Measurements from ENCODE around the gene KAT14.
"Not testable (repeated sequence)": the region's sequence is repeated elsewhere in the genome, so short reads cannot be mapped to it uniquely, and the experiment has no call there.

KAT14 gene

GRCh38 chr20:18128574-18128973 lies 9.1 kb upstream of the KAT14 start:
- H3K4me3 Mint-ChIP-seq: not testable (repeated sequence)

DNA sequence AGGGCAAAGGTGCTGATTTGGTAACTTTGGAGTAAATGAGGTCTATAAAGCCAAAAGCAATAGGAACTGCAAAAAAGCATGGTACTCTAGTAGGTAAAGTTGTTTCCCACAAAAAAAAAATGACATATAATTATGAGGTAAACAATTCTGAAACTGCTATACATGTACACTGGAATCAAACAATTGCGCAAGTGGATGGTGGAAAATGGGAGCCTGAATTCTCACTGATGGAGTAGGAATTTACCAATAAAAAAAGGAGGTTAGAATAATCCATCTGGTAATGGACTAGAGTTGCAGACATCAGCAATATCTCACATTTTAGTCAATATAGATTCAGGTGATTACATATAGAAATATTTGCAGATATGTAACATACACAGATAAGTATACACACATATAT lies 5.0 kb upstream of the KAT14 start:
- H3K36me3 Mint-ChIP-seq (ENCODE audit: low read depth): peaks cover 6% of the 10 kb centered on the region
- no peaks in the 10 kb centered on the region for H3K9me3 Mint-ChIP-seq
- H3K27me3 Mint-ChIP-seq: no peaks in the 10 kb centered on the region
- no peaks in the 10 kb centered on the region for H3K4me1 Mint-ChIP-seq (ENCODE audit: low read depth)
- no peak overlapping the region for H3K27ac Mint-ChIP-seq
- intact Hi-C loops (cut with micrococcal nuclease): loop anchor here (10.0 kb wide), 1 partner anchor 1398 kb away; the partner anchor contains the start of gene SNRPB2
- H3K4me3 Mint-ChIP-seq: no peak overlapping the region

More at GRCh38 chr20:18128574-18128973, 9.1 kb upstream of the KAT14 start:
- H3K9me3 Mint-ChIP-seq; H3K27me3 Mint-ChIP-seq; H3K36me3 Mint-ChIP-seq (ENCODE audit: low read depth); intact Hi-C loops (cut with micrococcal nuclease); H3K4me1 Mint-ChIP-seq (ENCODE audit: low read depth); H3K27ac Mint-ChIP-seq: not testable (repeated sequence)

DNA sequence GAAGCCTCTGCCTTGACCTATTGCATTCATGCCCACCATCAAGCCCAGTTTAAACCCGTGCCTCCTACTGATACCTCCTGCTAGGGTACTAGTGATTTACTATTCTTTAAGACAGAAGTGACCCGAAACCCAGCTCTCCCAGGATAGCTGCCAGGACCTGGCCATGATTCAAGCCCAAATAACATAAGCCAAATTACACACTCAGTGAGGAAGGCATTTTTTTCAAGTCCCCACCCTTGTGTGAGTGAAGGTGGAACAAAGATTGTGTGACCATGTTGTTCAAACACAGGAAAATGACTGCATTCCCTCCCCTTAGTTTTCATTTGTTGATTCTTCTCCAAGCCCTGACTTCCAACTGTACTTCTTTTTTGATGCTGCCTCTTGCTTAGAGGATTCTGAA lies 3.7 kb upstream of the KAT14 start:
- H3K4me1 Mint-ChIP-seq (ENCODE audit: low read depth): peaks cover 4% of the 10 kb centered on the region
- no peak overlapping the region for H3K4me3 Mint-ChIP-seq
- H3K9me3 Mint-ChIP-seq: no peaks in the 10 kb centered on the region
- H3K27me3 Mint-ChIP-seq: no peaks in the 10 kb centered on the region
- H3K36me3 Mint-ChIP-seq (ENCODE audit: low read depth): peaks cover 7% of the 10 kb centered on the region
- intact Hi-C loops (cut with micrococcal nuclease): loop anchor here (10.0 kb wide), 1 partner anchor 1399 kb away; the partner anchor contains the start of gene SNRPB2
- H3K27ac Mint-ChIP-seq: no peak overlapping the region

DNA sequence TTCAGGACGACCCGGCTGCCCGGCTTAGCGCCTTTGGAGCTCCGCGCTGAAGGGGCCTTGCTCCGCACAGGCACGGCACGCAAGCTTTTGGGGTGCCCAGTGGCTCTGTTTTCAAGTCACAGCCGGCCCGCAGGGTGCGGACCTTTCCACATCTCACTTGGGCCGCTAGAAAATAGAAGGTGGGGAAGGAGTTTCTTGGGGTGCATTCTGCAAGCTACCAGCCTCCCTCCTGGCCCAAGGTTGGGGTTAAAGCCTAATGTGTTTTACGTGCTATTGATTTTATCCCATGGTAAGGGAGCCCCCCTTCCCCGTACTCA lies 561 bp downstream of the KAT14 start:
- Mint-ChIP-seq H3K4me3 (peak overlapping the region; percentile 88), H3K36me3 (ENCODE audit: low read depth) (peaks cover 22% of the 10 kb centered on the region), H3K4me1 (ENCODE audit: low read depth) (peaks cover 16% of the 10 kb centered on the region), H3K27ac (peak overlapping the region; percentile 94), H3K27me3 (no peaks in the 10 kb centered on the region), H3K9me3 (no peaks in the 10 kb centered on the region)
- intact Hi-C loops (cut with micrococcal nuclease): loop anchor here (5.0 to 10.0 kb wide), 4 partner anchors 86 to 1403 kb away; partner anchors contain the start of gene SNRPB2

DNA sequence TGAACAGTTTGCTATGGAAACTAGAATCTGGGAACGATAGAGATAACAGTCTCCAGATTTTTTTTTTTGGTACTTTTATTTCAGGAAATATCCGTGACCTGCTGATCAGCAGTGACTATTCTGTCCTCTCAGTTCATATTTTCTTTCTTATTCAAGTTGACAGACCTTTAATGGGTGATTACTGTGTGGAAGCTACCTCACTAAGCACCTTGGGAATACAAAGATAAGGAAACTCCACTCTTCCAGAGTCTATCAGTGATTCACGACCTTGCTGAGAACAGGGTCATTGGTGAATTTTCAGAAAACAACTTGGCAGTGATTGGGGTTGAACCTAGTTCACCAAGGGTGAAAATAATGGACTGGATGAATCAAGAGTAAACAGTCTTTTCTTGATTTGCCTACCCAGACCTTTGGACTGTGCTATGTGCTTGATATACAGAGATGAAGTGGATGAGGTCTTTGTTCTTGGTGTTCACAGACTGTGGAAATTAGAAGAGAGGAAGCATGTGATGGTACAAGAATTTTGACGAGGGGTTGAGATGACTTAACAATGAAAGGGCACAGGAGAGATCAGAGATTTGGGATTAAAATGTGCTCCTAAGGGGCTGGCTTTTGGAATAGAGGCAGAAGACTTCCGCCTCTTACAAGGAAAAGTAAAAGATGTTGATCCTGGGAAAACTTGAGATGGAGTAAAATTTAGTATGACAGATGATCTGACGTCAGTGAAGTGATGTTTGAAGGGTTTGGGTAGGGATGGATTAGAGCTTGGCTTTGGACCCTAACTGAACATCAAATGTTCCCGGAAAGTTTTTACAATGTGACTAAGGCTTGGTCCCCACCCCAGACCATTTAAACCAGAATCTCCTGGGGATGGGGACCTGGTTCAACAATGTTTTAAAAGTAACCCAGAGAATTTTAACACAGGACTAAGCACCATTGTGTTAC lies 1.2 kb downstream of the KAT14 start:
- intact Hi-C loops (cut with micrococcal nuclease): loop anchor here (5.0 to 10.0 kb wide), 4 partner anchors 87 to 1404 kb away; partner anchors contain the start of gene SNRPB2
- Mint-ChIP-seq H3K4me1 (ENCODE audit: low read depth) (peaks cover 16% of the 10 kb centered on the region), H3K36me3 (ENCODE audit: low read depth) (peaks cover 29% of the 10 kb centered on the region), H3K9me3 (no peaks in the 10 kb centered on the region), H3K27ac (peak overlapping the region; percentile 94), H3K27me3 (no peaks in the 10 kb centered on the region), H3K4me3 (peak overlapping the region; percentile 88)

DNA sequence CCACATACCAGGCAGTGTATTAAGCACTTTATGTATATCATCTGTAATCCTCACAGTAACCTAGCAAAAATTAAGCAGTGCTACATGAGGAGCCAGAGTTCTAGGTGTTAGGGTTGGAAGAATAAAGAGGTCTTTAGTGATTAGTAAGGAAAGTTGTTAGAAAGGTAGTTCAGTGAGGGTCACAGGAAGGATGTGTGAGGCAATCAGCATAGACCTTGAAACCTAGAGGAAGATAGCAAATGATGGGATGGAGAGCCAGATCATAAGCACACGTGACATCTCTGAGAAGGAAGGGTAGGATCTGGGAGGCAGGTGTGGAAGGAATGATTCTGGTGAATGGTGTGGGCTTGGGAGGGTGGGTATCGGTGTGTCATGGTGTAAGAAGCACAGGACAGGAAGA lies 2.2 kb downstream of the KAT14 start:
- no peaks in the 10 kb centered on the region for H3K9me3 Mint-ChIP-seq
- intact Hi-C loops (cut with micrococcal nuclease): loop anchor here (5.0 to 10.0 kb wide), 4 partner anchors 88 to 1405 kb away; partner anchors contain the start of gene SNRPB2
- no peak overlapping the region for H3K27ac Mint-ChIP-seq
- H3K4me3 Mint-ChIP-seq: no peak overlapping the region
- peaks cover 16% of the 10 kb centered on the region for H3K4me1 Mint-ChIP-seq (ENCODE audit: low read depth)
- peaks cover 38% of the 10 kb centered on the region for H3K36me3 Mint-ChIP-seq (ENCODE audit: low read depth)
- H3K27me3 Mint-ChIP-seq: no peaks in the 10 kb centered on the region

DNA sequence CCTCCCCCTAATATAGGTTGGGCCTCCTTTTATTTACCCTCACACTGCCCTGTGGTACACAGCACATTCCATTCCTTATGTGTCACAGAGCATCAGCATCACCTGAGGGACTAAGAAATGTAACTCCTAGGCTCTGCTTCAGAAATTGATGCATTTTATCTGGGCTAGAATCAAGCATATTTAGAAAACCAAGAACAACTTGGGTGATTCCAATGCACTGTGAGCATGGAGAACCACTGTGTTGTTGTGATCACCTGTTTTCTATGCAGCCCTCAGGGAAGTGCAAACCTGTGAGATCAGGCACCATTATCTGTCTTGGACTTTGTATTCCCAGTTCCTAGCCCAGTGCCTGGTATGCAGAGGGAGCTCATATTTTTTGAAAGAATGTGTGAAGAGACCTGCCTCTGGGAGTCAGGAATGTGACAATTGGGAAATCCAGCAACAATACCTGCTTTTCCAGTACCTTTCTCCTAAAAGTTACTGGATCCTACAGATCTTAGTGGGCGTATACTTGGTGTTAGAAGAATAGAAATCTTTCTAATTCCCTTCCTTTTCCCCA lies 7.0 kb downstream of the KAT14 start:
- Mint-ChIP-seq H3K4me3 (no peak overlapping the region), H3K4me1 (ENCODE audit: low read depth) (peaks cover 5% of the 10 kb centered on the region), H3K27me3 (no peaks in the 10 kb centered on the region), H3K9me3 (no peaks in the 10 kb centered on the region), H3K36me3 (ENCODE audit: low read depth) (peaks cover 54% of the 10 kb centered on the region), H3K27ac (no peak overlapping the region)
- intact Hi-C loops (cut with micrococcal nuclease): no loop called here

DNA sequence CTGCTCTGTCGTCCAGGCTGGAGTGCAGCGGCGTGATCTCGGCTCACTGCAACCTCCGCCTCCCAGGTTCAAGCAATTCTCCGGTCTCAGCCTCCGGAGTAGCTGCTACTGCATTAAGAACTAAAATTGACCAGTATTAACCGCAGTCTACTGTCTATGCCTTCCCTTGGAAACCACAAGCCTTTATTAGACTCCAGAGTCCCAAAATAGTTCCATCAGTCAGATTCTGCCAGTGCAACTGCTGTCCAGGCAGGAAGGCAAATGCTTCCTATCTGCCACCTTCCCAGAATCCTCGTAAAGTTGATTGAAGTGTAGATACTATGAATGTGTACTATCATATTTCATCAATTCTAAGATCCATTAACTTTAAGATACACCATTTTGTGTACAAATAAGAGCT lies 16.7 kb downstream of the KAT14 start:
- no peaks in the 10 kb centered on the region for H3K27me3 Mint-ChIP-seq
- intact Hi-C loops (cut with micrococcal nuclease): no loop called here
- H3K36me3 Mint-ChIP-seq (ENCODE audit: low read depth): peaks cover 88% of the 10 kb centered on the region
- no peaks in the 10 kb centered on the region for H3K4me1 Mint-ChIP-seq (ENCODE audit: low read depth)
- no peak overlapping the region for H3K4me3 Mint-ChIP-seq
- H3K27ac Mint-ChIP-seq: no peak overlapping the region
- H3K9me3 Mint-ChIP-seq: no peaks in the 10 kb centered on the region

GRCh38 chr20:18156045-18156444 lies 18.4 kb downstream of the KAT14 start:
- Mint-ChIP-seq H3K36me3 (ENCODE audit: low read depth) (peaks cover 85% of the 10 kb centered on the region), H3K4me1 (ENCODE audit: low read depth) (no peaks in the 10 kb centered on the region), H3K27me3 (no peaks in the 10 kb centered on the region), H3K9me3 (no peaks in the 10 kb centered on the region), H3K27ac (no peak overlapping the region), H3K4me3 (no peak overlapping the region)
- intact Hi-C loops (cut with micrococcal nuclease): no loop called here

- no peaks in the 10 kb centered on the region for H3K9me3 Mint-ChIP-seq
- H3K4me3 Mint-ChIP-seq: no peak overlapping the region
- intact Hi-C loops (cut with micrococcal nuclease): no loop called here
- H3K4me1 Mint-ChIP-seq (ENCODE audit: low read depth): peaks cover 20% of the 10 kb centered on the region
- H3K27me3 Mint-ChIP-seq: no peaks in the 10 kb centered on the region
- peaks cover 64% of the 10 kb centered on the region for H3K36me3 Mint-ChIP-seq (ENCODE audit: low read depth)
- no peak overlapping the region for H3K27ac Mint-ChIP-seq
Measured at GRCh38 chr20:18164356-18164755, 26.7 kb downstream of the KAT14 start.

- intact Hi-C loops (cut with micrococcal nuclease): no loop called here
- H3K27ac Mint-ChIP-seq: no peak overlapping the region
- H3K4me1 Mint-ChIP-seq (ENCODE audit: low read depth): peaks cover 20% of the 10 kb centered on the region
- no peak overlapping the region for H3K4me3 Mint-ChIP-seq
- H3K9me3 Mint-ChIP-seq: no peaks in the 10 kb centered on the region
- no peaks in the 10 kb centered on the region for H3K27me3 Mint-ChIP-seq
- peaks cover 64% of the 10 kb centered on the region for H3K36me3 Mint-ChIP-seq (ENCODE audit: low read depth)
Measured at GRCh38 chr20:18165553-18165952, 27.9 kb downstream of the KAT14 start.

DNA sequence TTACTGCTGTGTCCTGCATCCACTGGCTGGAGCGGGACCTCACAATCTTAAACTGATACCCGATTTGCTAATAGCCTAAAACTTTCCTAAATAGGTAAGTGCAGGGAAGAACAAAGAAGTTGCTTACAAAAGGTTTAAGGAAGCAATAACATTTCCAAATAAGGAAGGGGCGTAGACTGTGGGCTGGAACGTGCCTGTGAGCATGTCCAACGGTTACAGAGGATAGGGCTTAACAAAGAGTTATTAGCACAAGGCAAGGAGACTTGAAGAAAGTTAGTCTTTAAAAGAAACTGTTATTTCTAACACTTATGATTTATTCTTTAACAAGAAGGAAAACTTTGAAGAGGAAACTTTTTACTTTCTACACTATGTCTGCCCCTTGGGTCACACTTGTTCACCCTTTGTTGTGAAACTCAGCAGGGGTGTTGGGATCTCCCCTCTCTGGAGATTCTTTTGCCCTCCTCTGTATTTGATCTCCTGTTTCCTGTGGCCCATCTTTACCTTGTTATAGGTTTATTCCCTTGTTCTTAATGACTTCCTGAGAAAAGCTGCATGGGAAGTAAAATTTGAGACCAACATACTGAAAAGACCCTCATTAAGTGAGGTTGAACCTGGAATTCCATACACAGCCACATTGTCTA lies 28.7 kb downstream of the KAT14 start:
- intact Hi-C loops (cut with micrococcal nuclease): no loop called here
- Mint-ChIP-seq H3K4me3 (no peak overlapping the region), H3K4me1 (ENCODE audit: low read depth) (peaks cover 20% of the 10 kb centered on the region), H3K27ac (no peak overlapping the region), H3K27me3 (no peaks in the 10 kb centered on the region), H3K36me3 (ENCODE audit: low read depth) (peaks cover 64% of the 10 kb centered on the region), H3K9me3 (no peaks in the 10 kb centered on the region)

- Mint-ChIP-seq H3K4me3 (no peak overlapping the region), H3K36me3 (ENCODE audit: low read depth) (peaks cover 64% of the 10 kb centered on the region), H3K9me3 (no peaks in the 10 kb centered on the region), H3K27me3 (no peaks in the 10 kb centered on the region), H3K27ac (no peak overlapping the region), H3K4me1 (ENCODE audit: low read depth) (peaks cover 20% of the 10 kb centered on the region)
- intact Hi-C loops (cut with micrococcal nuclease): no loop called here
Measured at GRCh38 chr20:18166950-18167349, 29.3 kb downstream of the KAT14 start.

DNA sequence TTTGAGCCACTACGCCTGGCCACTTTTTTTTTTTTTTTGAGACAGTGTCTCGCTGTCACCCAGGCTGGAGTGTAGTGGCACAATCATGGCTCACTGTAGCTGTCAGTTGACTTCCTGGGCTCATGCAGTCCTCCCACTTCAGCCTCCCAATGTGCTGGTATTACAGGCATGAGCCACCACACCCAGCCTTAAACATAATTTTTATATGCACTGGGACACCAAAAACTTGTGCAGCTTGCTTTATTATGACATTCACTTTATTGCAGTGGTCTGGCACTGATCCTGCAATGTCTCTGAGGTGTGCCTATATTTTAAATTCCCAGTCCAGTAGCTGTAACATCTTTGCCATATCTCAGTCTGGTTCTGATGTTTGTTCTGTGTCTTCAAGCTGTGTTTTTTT lies 34.7 kb downstream of the KAT14 start:
- no peaks in the 10 kb centered on the region for H3K27me3 Mint-ChIP-seq
- H3K4me3 Mint-ChIP-seq: no peak overlapping the region
- H3K4me1 Mint-ChIP-seq (ENCODE audit: low read depth): peaks cover 8% of the 10 kb centered on the region
- H3K9me3 Mint-ChIP-seq: no peaks in the 10 kb centered on the region
- H3K36me3 Mint-ChIP-seq (ENCODE audit: low read depth): peaks cover 88% of the 10 kb centered on the region
- intact Hi-C loops (cut with micrococcal nuclease): no loop called here
- H3K27ac Mint-ChIP-seq: no peak overlapping the region
